Astrocyte of the cerebellum (primary cell): Measurements from ENCODE around the gene SEC14L3.

ENCODE experiments used
- DNase-seq: peaks from one replicate; pipeline ENCODE4 v3.0.0-alpha.2; 2011; ENCODE audit warnings: low read depth
- H3K4me3 ChIP-seq: 2 replicates; pipeline ENCODE4 v1.5.1; 2011; ENCODE audit warnings: mild to moderate bottlenecking, low read depth, low read length, moderate library complexity
- CTCF ChIP-seq: IDR thresholded peaks from 2 replicates; pipeline ENCODE4 v1.5.1; 2012; ENCODE audit warnings: low read length, low read depth, moderate library complexity, mild to moderate bottlenecking; ENCODE audit errors: missing control alignments
- in situ Hi-C: cut with HindIII; loops from 2 replicates; pipeline ENCODE4 v1.10.0; 2017; ENCODE audit warnings: low sequenced_read_pairs

Gene SEC14L3

GRCh38 chr22:30471616-30472318, at the start of gene SEC14L3:
Gene SEC14L3 (minus strand): TSS chr22:30472017. CDS start chr22:30471958, 59 bp downstream.
- TF ChIP-seq CTCF: no peak
- in situ Hi-C loops: no loop called here
- H3K4me3 ChIP-seq: no peak within 1 kb of the TSS
- DNase-seq: no peak

GRCh38 chr22:30519842-30520425, 48.1 kb upstream of the SEC14L3 start:
- DNase-seq: no peak
- in situ Hi-C loops: no loop called here
- TF ChIP-seq CTCF: no peak

GRCh38 chr22:30516731-30517130, 44.9 kb upstream of the SEC14L3 start:
- no peak overlapping the region for H3K4me3 ChIP-seq
- in situ Hi-C loops: no loop called here
- no peak for DNase-seq
- TF ChIP-seq CTCF: no peak

More at GRCh38 chr22:30519842-30520425, 48.1 kb upstream of the SEC14L3 start:
- H3K4me3 ChIP-seq: no peak overlapping the region

GRCh38 chr22:30516273-30516672, 44.5 kb upstream of the SEC14L3 start:
- TF ChIP-seq CTCF: no peak
- no peak for DNase-seq
- in situ Hi-C loops: no loop called here
- no peak overlapping the region for H3K4me3 ChIP-seq

GRCh38 chr22:30514252-30514651, 42.4 kb upstream of the SEC14L3 start:
- no peak for DNase-seq
- in situ Hi-C loops: no loop called here
- no peak overlapping the region for H3K4me3 ChIP-seq
- no peak for TF ChIP-seq CTCF

GRCh38 chr22:30513462-30513861, 41.6 kb upstream of the SEC14L3 start:
- in situ Hi-C loops: no loop called here
- TF ChIP-seq CTCF: no peak
- H3K4me3 ChIP-seq: no peak overlapping the region
- no peak for DNase-seq
